ENCODE data around the gene GOLGA1. TPM values are rescaled to one million over a fixed set of nuclear protein-coding genes. Genes with fewer than 3 reads are reported as not detected.

The GOLGA1 gene
- total and polyA plus RNA-seq, 10 of the 15 experiments (the other 5 are each of a cell fraction or from before 2014, with no cell fraction given): 2.9 to 14.1 (median 8.1) TPM

- ATAC-seq: no peak
- Histone ChIP-seq H3K36me3 (ENCODE audit: control insufficient read depth in 2 of 2, insufficient read depth in 2 of 2, low read length in 1 of 2) (peaks cover under 1 to 4% of the 10 kb centered on the region in 2 experiments; a peak in 2 of 4 replicates), H3K9me3 (replicated peaks; ENCODE audit: control insufficient read depth, insufficient read depth, low read length) (no peaks in the 10 kb centered on the region), H4K20me1 (ENCODE audit: control insufficient read depth, insufficient read depth) (no peaks in the 10 kb centered on the region), H3K9ac (ENCODE audit: control insufficient read depth, insufficient read depth, low read length) (no peak overlapping the region), H2AFZ (ENCODE audit: control insufficient read depth, low read depth, low read length) (no peak overlapping the region), H3K27ac (ENCODE audit: control insufficient read depth, insufficient read depth) (no peak overlapping the region), H3K4me3 (no peak overlapping the region), H3K79me2 (ENCODE audit: control insufficient read depth, insufficient read depth, low read length) (no peaks in the 10 kb centered on the region), H3K27me3 (replicated peaks in 1 of 2; ENCODE audit: control insufficient read depth in 2 of 2, insufficient read depth in 2 of 2, low read length in 1 of 2) (no peaks in the 10 kb centered on the region), H3K4me1 (ENCODE audit: control insufficient read depth, insufficient read depth, low read length) (no peaks in the 10 kb centered on the region), H3K4me2 (ENCODE audit: control insufficient read depth, insufficient read depth) (no peak overlapping the region)
- SMC1A ChIA-PET (ENCODE audit: uncharacterized antibody, unreplicated experiment): no interaction called here
- no peak for FAIRE-seq
- no peak for DNase-seq (ENCODE audit: low read depth, low spot score)
- no TSS peak for BruUV-seq (replicated peaks)
- intact Hi-C loops (cut with micrococcal nuclease; ENCODE audit: unreplicated experiment): no loop called here
- TF ChIP-seq GATAD2B (conservative IDR thresholded peaks at IDR 0.05; ENCODE audit: low read depth) (no peak), NFIC (IDR thresholded peaks at IDR 0.05; ENCODE audit: low read depth, low read length) (no peak), NBN (IDR thresholded peaks at IDR 0.05) (no peak), ATF2 (IDR thresholded peaks at IDR 0.05; ENCODE audit: low read length) (no peak), ZNF24 (IDR thresholded peaks at IDR 0.05) (no peak), SREBF1 (IDR thresholded peaks at IDR 0.05; ENCODE audit: low read length) (no peak), JUNB (IDR thresholded peaks at IDR 0.05) (no peak), IKZF2 (IDR thresholded peaks at IDR 0.05) (no peak), SUPT20H (IDR thresholded peaks at IDR 0.05; ENCODE audit: borderline replicate concordance, control insufficient read depth, low read depth, low read length) (no peak), PML (IDR thresholded peaks at IDR 0.05; ENCODE audit: low read length) (no peak)
- POLR2A ChIA-PET: no interaction called here
- in situ Hi-C loops (cut with MboI): no loop called here
- WGBS (ENCODE audit: insufficient coverage, insufficient replicate concordance, low lambda C conversion rate, missing lambda C conversion rate): 96% methylated on average over 2 of the region's 2 CpGs
- RAD21 ChIA-PET (ENCODE audit: unreplicated experiment): no interaction called here
- CTCF ChIA-PET: no interaction called here
Measured at GRCh38 chr9:124908098-124908497, 32.8 kb downstream of the GOLGA1 start.
